Vagina (tissue), 2 donors: ENCODE results near the gene MPLKIP.

Experiments used
- CTCF ChIP-seq, 3 experiments: fragments of 450-650 bp in 2 of 3; fragments of 200-600 bp in 1 of 3; sonication (generic) in 1 of 3; IDR thresholded peaks; one replicate each; pipeline ENCODE4 v1.5.1; 2017 to 2019; ENCODE audit warnings: antibody characterized with exemption in 3 of 3, mild to moderate bottlenecking in 2 of 3, moderate library complexity in 2 of 3
- POLR2A ChIP-seq, 2 donors: fragments of 450-650 bp; IDR thresholded peaks; one replicate each; pipeline ENCODE4 v1.6.1; 2017; ENCODE audit warnings: antibody characterized with exemption in 2 of 2, mild to moderate bottlenecking in 2 of 2, moderate library complexity in 2 of 2

GRCh38 chr7:40099837-40100236 is 34.6 kb downstream of the MPLKIP start:
- no peak for TF ChIP-seq CTCF (IDR thresholded peaks at IDR 0.05)
- no peak for TF ChIP-seq POLR2A (IDR thresholded peaks at IDR 0.05)
